HCEC 1CT (cell line): Measurements from ENCODE around the gene STX2.
"Not testable (repeated sequence)": the region's sequence is repeated elsewhere in the genome, so short reads cannot be mapped to it uniquely, and the experiment has no call there.

ENCODE experiments used
- DNase-seq: peaks from one replicate; pipeline ENCODE4 v3.0.0-alpha.2; 2017

STX2 gene

DNA sequence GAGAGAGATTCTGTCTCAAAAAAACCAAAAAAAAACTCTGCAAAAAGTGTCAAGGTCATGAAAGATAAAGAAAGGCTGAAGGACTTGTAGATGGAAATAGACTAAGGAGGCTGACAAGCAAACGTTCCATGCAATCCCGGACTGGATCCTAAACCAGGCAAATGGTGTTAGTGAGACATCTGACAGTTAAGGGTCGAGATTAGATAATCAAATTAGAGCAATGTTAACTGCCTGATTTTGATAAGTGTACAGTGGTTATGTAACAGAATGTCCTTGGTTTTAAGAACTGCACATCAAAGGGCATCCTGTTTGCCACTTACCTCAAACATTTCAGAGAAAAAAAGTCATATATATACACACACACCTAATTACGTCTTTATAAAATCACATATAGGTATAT is 29.4 kb upstream of the STX2 start:
- no peak for DNase-seq

DNA sequence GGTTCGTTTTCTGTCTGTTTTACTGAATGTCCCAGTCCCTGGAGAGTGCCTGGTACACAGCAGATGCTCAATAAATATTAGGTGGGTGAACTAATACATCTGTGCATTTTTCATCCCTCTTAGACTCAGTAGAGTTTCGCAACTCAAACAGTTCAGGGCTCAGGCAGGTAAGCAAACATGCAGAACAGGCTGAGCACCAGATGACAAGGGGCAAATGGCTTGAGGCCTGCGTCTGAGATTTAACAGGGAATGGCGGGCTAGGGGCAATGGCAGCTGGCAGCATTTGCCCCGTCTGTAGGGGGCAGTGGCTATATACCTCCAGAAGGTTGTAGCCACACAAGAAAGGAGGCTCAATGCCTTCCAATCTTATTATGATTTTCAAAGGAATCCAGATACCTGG is 24.2 kb upstream of the STX2 start:
- DNase-seq = no peak

DNA sequence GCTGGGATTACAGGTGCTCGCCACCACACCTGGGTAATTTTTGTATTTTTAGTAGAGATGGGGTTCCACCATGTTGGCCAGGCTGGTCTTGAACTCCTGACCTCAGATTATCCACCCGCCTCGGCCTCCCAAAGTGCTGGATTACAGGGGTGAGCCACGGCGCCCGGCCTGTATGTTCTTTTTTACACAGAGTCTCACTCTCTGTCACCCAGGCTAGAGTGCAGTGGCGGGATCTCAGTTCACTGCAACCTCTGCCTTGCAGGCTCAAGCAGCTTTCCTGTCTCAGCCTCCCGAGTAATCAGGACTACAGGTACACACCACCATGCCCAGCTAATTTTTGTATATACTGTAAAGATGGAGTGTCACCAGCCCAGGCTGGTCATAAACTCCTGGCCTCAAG is 23.7 kb upstream of the STX2 start:
- DNase-seq = not testable (repeated sequence)

DNA sequence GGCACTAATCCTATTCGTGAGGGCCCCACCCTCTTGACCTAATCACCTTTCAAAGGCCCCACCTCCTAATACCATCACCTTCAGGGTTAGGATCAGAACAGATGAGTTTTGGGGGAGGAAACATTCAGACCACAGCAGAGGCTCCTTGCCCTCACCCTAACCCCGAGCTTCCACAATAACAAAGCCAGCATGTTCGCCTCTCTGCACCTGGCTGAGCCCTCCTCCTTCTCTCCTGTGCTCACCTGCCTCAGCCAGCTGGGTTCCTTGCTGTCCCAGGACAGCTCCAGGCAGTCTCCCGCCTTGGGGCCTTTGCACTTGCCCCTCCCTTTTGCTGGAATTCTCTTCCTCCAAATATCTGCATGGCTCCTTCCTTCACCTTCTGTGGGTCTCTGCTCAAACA is 23.1 kb upstream of the STX2 start:
- DNase-seq = no peak

DNA sequence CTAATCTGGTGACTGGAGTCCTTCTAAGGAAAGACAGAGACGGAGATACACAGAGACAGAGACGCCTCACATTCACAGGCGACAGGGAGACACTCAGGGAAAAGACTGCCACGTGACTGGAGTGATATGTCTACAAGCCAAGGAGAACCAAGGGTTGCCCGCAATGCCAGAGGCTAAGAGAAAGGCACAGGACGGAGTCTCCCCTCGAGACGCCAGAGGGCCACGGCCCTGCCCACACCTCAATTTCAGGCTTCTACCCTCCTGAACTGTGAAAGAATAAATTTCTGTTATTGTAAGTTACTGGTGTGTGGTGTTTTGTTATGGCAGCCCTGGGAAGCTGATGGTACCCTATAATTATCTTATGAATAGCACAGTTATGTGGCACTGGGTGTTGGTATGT is 21.3 kb upstream of the STX2 start:
- DNase-seq = no peak

DNA sequence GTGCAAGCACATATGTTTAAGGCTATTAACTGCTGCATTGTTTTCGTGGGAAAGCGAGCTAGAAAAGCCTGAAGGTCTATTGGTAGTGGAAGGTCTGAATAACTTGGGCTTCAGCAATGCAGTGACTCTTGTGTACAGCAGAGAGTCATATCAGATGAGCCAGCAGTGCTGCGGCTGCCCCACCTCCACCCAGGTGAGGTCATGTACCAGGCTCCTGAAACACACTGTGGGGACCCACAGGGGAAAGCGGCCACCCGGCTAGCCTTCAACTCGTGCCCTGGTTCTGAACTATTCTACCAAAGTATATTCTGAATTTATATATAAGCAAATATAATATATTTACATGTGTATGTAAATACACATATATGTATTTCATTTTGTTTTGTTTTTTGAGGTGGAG is 20.1 kb upstream of the STX2 start:
- DNase-seq = no peak

DNA sequence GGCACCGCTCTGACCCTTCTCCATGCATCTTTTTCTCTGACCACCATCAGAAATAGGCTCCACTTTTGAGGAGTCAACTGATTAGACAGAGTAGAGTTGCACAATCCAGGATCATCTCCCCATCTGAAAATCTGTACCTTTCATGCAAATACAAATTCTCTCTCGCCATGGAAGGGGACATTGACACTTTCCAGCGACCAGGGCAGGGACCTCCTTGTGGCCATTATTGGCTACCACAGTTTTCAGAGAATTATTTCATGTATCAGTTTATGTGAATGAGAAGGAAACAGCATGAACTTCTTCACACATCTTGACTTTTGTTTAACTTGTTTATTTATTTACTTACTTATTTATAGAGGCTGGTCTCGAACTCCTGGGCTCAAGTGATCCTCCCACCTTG is 19.0 kb upstream of the STX2 start:
- no peak for DNase-seq

DNA sequence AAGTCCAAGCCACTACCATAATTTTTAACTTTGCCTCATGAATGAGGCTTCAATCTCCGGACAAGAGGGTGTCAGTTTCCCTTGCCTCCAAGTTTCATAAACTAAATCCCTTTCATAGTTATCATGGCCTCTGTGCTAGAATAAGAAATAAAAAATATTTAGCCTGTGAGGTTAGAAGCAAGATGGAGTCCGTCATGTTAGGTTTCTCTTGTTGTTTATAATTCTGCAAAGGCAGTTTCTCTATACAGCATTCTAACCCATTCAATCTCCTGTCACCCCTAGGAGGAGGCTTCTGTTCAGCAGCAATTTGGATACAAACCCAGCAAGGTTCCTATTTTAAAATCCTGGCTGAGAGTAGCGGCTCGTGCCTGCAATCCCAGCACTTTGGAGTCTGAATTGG is 17.0 kb upstream of the STX2 start:
- no peak for DNase-seq

DNA sequence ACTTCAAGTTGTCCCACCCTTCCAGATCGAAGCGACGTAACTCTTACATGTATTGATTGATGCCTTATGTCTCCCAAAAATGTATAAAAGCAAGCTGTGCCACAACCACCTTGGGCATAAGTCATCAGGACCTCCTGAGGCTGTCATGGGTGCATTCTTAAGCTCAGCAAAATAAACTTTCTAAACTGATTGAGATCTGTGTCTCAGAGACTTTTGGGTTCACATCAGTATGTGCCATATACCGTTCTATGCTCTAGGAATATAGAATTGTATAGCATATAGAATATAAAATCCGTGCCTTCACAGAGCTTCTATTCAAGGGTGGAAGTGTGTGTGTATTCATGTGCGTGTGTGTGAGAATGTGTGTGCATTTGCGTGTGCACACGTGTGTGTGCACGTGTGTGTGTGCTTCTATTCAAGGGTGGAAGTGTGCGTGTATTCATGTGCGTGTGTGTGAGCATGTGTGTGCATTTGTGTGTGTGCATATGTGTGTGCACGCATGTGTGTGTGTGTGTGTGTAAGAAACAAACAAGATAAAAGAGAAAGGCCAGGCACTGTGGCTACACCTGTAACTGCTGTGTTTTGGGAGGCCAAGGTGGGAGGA is 11.5 kb upstream of the STX2 start:
- DNase-seq = no peak

DNA sequence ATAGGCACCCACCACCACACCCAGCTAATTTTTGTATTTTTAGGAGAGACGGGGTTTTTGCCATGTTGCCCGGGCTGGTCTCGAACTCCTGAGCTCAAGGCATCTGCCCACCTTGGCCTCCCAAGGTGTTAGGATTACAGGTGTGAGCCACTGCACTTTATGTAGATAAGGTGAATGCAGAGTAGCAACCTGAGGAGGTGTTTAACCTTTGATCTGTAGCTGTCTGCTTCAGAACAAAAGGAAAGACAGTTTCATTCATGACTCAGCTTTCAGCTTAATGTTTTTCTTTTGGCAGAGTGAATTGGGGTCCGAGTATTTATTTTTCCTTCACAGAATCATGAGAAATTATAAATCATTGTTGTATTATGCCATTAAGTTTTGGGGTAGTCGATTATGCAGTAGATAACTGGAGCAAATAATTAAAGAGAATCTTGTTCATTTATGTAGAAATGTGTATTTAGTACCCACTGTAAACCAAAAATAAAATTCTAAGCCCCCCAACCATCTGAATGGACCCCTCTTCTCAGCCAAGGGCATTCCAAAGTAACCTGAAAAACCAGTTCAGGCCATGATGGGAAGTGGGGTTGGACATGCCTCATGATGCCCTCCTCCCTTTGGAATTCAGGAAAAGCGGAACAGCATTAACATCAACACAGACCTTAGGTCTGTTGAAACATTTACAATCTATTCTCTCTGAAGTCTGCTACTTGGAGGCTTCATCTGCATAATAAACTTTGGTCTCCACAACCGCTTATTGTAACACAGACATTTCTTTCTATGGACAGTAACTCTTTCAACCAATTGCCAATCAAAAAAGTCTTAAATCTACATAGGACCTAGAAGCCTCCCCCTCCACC is 10.7 kb upstream of the STX2 start:
- no peak for DNase-seq

DNA sequence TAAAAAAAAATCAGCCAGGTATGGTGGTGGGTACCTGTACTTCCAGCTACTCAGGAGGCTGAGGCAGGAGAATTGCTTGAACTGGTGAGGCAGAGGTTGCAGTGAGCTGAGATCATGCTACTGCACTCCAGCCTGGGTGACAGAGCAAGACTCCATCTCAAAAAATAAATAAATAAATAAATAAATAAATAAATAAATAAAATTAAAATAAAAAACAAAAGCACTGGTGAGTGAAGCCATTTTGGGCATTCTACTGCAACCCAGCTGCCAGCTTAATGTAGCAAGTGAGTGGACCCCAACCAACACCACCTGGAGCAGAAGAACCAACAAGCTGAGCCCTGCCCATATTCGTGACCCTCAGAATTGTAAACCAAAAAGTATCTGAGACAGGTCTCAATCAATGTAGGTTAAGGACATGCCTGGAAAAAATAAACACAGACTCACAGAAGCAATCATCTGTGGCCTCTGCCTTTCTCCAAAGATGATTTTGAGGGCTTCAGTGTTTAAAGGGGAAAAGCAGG is 9.8 kb upstream of the STX2 start:
- DNase-seq = not testable (repeated sequence)

DNA sequence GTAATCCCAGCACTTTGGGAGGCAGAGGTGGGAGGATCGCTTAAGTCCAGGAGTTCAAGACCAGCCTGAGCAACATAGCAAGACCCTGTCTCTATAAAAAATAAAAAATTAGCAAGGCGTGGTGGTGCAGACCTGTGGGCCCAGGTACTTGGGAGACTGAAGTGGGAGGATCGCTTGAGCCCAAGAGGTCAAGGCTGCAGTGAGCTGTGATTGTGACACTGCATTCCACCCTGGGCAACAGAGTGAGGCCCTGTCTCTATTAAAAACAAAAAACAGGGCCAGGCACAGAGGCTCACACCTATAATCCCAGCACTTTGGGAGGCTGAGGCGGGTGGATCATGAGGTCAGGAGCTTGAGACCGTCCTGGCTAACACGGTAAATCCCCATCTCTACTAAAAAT is 9.1 kb upstream of the STX2 start:
- not testable (repeated sequence) for DNase-seq

DNA sequence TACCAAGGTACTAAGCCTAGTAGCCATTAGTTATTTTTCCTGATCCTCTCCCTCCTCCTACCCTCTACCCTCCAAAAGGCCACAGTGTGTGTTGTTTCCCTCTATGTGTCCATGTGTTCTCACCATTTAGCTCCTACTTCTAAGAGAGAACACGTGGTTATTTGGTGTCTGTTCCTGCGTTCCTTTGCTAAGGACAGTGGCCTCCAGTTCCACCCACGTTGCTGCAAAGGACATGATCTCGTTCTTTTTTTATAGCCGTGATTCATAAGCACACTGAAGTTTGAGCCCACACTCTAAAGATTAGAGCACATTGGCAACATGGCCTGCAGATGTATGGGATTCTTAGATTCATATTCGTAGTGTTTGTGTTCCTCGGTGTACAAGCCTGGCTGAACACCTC is 8.1 kb upstream of the STX2 start:
- no peak for DNase-seq

DNA sequence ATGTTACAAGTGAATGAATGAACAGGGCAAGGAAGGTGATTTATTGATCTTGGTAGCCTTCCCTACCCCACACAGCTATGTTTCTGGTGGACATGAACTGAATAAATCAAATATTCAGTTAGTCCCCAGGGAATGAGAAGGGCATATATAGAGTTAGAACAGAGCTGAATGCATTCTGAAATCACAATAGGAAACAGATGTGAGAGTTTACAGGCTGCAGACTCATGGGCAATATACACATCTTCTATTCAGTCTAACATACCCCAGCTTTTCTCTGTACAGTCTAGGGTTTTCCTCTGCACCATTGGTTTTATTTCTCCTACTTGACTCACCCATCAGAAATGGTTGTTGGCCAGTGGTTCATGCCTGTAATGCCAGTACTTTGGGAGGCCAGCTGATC is 7.3 kb upstream of the STX2 start:
- DNase-seq = peak; percentile 8

DNA sequence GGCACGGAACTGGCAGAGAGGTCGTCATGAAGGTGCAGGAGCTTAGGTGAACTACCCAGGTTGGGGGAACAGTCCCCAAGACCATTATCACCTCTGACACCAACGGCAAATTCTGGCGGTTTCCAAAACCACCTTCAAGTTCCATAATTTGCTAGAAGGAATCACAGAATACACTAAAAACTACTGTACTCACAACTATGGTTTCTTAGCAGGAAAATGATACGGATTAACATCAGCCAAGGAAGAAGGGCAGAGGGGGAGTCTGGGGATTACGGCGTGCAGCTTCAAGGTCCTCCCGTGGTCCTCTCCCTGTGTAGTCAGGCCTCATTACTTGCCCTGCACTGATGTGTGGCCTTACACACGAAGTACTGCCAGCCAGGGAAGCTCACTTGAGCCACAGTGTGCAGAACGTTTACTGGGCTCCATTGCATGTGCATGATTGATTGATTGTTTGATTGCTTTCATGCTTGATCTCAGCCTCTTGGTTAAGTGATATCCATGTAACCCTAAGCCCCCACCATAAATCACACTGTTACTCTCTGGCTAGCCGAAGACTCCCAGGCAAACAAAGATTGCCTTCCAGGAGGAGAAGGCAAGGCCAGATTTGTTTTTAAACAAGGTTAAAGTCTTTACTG is 837 bp upstream of the STX2 start:
- no peak for DNase-seq

DNA sequence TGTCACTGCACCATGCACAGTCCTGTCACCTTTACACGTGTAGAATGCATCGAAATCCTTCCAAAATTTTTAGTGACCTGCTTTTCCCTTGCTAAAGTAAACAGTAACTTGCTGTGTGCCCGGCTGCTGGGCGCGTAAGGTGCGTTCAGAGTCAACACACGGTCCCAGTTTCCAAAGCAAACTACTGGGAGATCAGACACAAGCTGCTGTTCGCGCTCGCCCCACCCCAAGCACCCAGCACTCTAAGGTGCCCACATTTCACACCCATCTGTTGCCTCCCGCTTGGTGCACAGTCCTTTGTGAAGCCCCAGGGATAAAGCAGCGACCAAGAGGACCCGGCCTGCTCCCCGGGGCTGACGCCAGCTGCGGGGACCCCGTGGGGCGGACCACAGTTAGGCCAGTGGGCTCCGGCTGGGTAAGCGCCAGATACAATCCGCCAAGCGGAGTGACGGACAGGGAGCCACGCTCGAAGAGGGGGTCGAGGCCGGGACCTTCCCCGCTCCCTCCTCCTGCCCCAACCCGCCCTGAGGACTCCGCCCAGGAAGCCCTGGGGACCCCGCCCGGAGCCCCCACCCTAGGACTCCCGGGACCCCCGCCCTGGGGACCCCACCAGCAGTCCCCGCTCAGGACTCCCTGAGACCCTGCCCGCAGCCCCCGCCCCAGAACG is 633 bp downstream of the STX2 start:
- DNase-seq = peak; percentile 15

DNA sequence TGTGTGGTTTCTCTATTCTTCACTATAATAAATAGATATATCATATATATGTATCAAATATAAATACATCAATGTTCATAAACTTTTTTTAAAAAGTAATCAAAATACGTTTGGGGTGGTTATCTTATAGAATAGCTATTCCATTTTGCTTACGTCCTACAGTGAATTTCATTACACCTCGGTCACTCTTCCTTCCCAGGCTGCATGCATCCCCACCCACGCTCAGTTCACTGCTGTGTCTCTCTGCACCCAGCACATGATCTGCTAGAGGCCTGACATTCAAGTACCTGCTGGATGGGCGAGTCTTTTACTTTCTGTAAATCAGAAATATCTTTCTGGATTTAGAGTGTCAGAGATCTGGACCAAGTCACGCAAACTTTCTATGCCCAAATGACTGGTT is 3.6 kb downstream of the STX2 start:
- no peak for DNase-seq

DNA sequence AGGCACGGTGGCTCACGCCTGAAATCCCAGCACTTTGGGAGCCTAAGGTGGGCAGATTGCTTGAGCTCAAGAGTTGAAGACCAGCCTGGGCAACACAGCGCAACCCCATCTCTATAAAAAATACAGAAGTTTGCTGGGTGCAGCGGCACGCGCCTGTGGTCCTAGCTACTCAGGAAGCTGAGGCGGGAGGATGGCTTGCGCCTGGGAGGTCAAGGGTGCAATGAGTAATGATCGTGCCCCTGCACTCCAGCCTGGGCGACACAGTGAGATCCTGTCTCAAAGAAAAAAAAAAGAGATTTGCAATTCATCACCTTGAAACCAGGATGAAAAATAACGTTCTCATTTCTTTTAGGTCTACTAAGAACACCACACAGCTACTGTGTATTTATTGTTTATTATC is 4.0 kb downstream of the STX2 start:
- no peak for DNase-seq

DNA sequence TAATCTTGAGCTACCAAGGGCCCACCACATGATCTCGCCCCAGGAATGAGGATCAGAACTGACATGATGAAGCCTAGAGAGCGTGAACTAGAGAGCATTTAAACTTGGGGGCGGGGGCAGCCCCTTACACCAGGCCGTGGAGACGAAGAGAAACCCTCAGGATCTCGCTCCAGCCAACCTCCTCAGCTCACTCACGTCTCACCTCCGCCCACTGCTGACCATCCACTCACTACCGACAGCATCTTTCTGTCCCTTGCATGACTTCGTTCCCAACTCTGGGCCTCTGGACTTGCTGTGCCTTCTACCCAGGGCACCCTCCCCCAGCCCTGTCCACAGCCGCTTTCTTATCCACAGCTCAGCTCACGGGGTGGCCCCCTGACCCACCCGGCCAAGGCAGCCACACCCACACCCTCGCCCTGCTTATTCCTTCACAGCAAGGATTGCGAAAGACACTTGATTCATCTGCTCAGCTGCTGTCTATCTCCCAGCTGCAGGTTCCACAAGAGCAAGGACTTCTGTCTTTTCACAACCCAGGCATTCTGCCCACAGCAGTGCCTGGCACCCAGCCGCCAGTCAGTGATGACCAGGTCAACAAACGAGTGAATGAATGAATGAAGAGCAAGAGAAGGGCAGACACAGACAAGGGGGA is 6.4 kb downstream of the STX2 start:
- peak; percentile 77 for DNase-seq

DNA sequence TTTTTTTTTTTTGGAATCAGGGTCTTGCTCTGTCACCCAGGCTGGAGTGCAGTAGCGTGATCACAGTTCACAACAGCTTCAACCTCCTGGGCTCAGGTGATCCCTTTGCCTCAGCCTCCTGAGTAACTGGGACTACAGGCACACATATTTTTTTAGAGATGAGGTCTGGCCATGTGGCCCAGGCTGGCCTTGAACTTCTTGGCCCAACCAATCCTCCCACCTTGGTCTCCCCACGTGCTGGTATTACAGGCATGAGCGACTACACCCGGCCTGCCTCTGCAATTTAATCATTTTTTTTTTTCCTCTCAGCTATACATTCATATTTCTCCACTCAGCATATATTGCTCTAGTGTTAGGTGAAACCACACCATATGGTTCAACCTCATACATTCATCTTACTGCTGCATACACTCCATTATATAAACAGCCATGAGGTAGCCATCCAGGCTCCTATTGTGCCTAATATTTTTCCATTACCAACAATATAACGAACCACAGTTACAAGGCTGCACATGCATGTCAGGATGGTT is 7.1 kb downstream of the STX2 start:
- DNase-seq = no peak

DNA sequence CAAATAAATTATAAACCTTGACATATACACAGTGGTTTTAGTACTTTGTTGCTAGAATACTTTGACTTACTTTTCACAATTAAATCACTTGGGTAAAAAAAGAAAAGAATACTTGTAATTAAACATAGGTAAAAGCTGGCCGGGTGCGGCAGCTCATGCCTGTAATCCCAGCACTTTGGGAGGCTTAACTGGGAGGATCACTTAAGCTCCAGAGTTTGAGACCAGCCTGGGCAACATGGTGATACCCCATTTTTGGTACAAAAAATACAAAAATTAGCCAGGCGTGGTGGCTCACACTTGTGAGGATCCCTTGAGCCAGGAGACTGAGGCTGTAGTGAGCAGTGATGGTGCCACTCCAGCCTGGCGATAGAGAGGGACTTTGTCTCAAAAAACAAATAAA is 7.8 kb downstream of the STX2 start:
- DNase-seq = no peak

DNA sequence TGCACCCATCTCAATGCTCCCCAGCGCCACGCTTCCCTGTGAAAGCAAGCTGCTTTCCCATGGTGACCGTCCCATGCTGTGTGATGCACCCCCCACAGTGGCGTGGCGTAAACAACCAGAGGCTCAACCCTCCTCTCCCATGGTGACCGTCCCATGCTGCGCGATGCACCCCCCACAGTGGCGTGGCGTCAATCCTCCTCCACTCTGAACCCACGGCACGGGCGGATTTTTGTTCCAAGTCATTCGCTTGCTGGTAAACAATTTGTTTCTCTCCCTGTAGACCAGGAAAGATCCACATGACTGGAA is 8.9 kb downstream of the STX2 start:
- DNase-seq = no peak
